ENCODE results near the gene VPS26B.

Gene VPS26B

GRCh38 chr11:134272381-134273316 is 48.2 kb downstream of the VPS26B start:
- DNase-seq (ENCODE audit: low read depth), result no peak
- no peak overlapping the region for H3K4me3 ChIP-seq (ENCODE audit: low read depth, low read length)

GRCh38 chr11:134273317-134273712 is 48.8 kb downstream of the VPS26B start:
- no peak for TF ChIP-seq CTCF (IDR thresholded peaks at IDR 0.05; ENCODE audit: control insufficient read depth, extremely low read depth, insufficient read depth)
- DNase-seq (ENCODE audit: low read depth), result no peak
- no peak overlapping the region for H3K4me3 ChIP-seq (ENCODE audit: low read depth, low read length)

More at GRCh38 chr11:134272381-134273316, 48.2 kb downstream of the VPS26B start:
- TF ChIP-seq CTCF (IDR thresholded peaks at IDR 0.05; ENCODE audit: control insufficient read depth, extremely low read depth, insufficient read depth), result no peak

- no peak for DNase-seq (ENCODE audit: low read depth)
- no peak for TF ChIP-seq CTCF (IDR thresholded peaks at IDR 0.05; ENCODE audit: control insufficient read depth, extremely low read depth, insufficient read depth)
- no peak overlapping the region for H3K4me3 ChIP-seq (ENCODE audit: low read depth, low read length)
These were observed 50.7 kb downstream of the VPS26B start for GRCh38 chr11:134275188-134275533.

GRCh38 chr11:134275534-134276395 is 51.3 kb downstream of the VPS26B start, which contains the start of gene GLB1L3:
Gene GLB1L3, plus strand, starts transcription at chr11:134276379. Its CDS starts 362 bp downstream, at chr11:134276741.
- DNase-seq (ENCODE audit: low read depth), result no peak
- no peak for TF ChIP-seq CTCF (IDR thresholded peaks at IDR 0.05; ENCODE audit: control insufficient read depth, extremely low read depth, insufficient read depth)

GRCh38 chr11:134276396-134277182 is 52.1 kb downstream of the VPS26B start:
- H3K4me3 ChIP-seq (ENCODE audit: low read depth, low read length), result peak overlapping the region; percentile 22
- TF ChIP-seq CTCF (IDR thresholded peaks at IDR 0.05; ENCODE audit: control insufficient read depth, extremely low read depth, insufficient read depth), result no peak
- no peak for DNase-seq (ENCODE audit: low read depth)

More at GRCh38 chr11:134275534-134276395, 51.3 kb downstream of the VPS26B start, which contains the start of gene GLB1L3:
- H3K4me3 ChIP-seq (ENCODE audit: low read depth, low read length), result peak within 1 kb of the TSS; percentile 22

Data from LNCaP clone FGC (cell line).